GM12864 (cell line): Measurements from ENCODE around the gene ABLIM2.
"Not testable (repeated sequence)": the region's sequence is repeated elsewhere in the genome, so short reads cannot be mapped to it uniquely, and the experiment has no call there.

Source experiments
- DNase-seq: peaks from one replicate; pipeline ENCODE4 v3.0.0-alpha.2; 2011; ENCODE audit warnings: low read depth
- H3K4me3 ChIP-seq: 2 replicates; pipeline ENCODE4 v1.5.1; 2011; ENCODE audit warnings: mild to moderate bottlenecking, low read depth, low read length, control low read depth
- CTCF ChIP-seq: IDR thresholded peaks from 2 replicates; pipeline ENCODE4 v1.5.1; 2011; ENCODE audit warnings: low read depth, mild to moderate bottlenecking, moderate library complexity, low read length, control low read depth, inconsistent platforms; ENCODE audit errors: missing control alignments

The ABLIM2 gene

GRCh38 chr4:7924570-7924969 lies 234.0 kb downstream of the ABLIM2 start:
- H3K4me3 ChIP-seq = no peak overlapping the region
- no peak for TF ChIP-seq CTCF
- no peak for DNase-seq

- H3K4me3 ChIP-seq = no peak overlapping the region
- TF ChIP-seq CTCF = no peak
- DNase-seq = no peak
These were observed 234.4 kb downstream of the ABLIM2 start for GRCh38 chr4:7924163-7924562.

GRCh38 chr4:7922466-7922865 lies 236.1 kb downstream of the ABLIM2 start:
- no peak overlapping the region for H3K4me3 ChIP-seq
- no peak for DNase-seq
- no peak for TF ChIP-seq CTCF

- no peak overlapping the region for H3K4me3 ChIP-seq
- TF ChIP-seq CTCF = no peak
These were observed 239.6 kb downstream of the ABLIM2 start for GRCh38 chr4:7918981-7919380.

GRCh38 chr4:7918187-7918586 lies 240.4 kb downstream of the ABLIM2 start:
- not testable (repeated sequence) for DNase-seq, H3K4me3 ChIP-seq

More at GRCh38 chr4:7918981-7919380, 239.6 kb downstream of the ABLIM2 start:
- no peak for DNase-seq

GRCh38 chr4:7917669-7918068 lies 240.9 kb downstream of the ABLIM2 start:
- H3K4me3 ChIP-seq = no peak overlapping the region
- DNase-seq = no peak
- TF ChIP-seq CTCF = no peak

- TF ChIP-seq CTCF = no peak
- DNase-seq = no peak
- no peak overlapping the region for H3K4me3 ChIP-seq
These were observed 242.8 kb downstream of the ABLIM2 start for GRCh38 chr4:7915875-7916242.
